ENCODE results near the gene IMP4. TPM values are rescaled to one million over a fixed set of nuclear protein-coding genes. Genes with fewer than 3 reads are reported as not detected.

IMP4 gene
- total and polyA plus RNA-seq, 2 of the 13 experiments (the other 11 are each of a cell fraction or from before 2014, with no cell fraction given), result 142 to 158 TPM

DNA sequence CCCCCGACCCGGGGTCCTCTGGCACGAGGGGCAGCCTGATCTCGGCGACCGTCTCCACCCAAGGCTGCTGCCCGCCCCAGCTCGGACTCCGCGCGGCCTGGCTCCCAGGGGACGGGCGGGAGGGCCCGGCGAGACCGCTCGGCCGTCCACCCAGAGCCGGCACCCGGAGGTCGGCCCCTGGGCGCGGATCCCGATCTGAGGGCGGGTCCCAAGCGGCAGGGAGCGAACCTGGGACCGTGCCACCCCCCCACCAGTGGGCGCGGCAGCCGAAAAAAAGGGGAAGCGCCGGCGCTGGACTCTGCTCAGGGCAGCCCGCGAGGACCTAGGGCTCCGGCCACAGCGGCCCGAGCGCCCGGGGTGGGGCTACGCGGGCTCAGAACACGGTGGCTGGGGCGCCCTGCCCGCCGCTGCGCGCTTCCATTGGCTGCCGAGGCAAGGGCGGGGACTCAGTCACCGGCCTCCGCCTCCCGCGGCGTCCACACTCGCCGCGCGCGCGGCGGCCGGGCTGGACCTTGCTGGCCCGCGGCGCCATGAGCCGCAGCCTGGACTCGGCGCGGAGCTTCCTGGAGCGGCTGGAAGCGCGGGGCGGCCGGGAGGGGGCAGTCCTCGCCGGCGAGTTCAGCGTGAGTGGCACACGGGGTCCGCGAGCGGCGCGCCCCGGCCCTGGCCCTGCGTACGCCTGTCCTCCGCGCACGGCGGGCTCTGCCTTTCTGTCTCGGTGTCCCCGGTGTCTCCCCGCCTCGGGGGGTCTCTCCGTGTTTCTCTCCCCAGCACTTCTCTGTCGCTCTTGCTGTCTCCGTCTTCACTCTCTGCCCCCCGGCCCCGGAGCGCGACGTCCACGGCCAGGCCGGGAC is 13.1 kb downstream of the IMP4 start, which contains the start of gene PTPN18 (continued):
- TF ChIP-seq ONECUT2 (CRISPR knock-in tag; IDR thresholded peaks at IDR 0.05) (no peak), ZBTB38 (CRISPR knock-in tag; IDR thresholded peaks at IDR 0.05) (no peak; the same call in 1 of the 2 replicates), ARID4A (CRISPR knock-in tag; IDR thresholded peaks at IDR 0.05; ENCODE audit: borderline replicate concordance) (peak; percentile 87), U2AF2 (IDR thresholded peaks at IDR 0.05; ENCODE audit: low read depth, low read length) (no peak), ZBTB46 (CRISPR knock-in tag; IDR thresholded peaks at IDR 0.05; ENCODE audit: borderline replicate concordance) (no peak), ZNF766 (CRISPR knock-in tag; IDR thresholded peaks at IDR 0.05; ENCODE audit: borderline replicate concordance) (peak; percentile 55; the same call in 1 of the 2 replicates), SRSF1 (optimal IDR thresholded peaks at IDR 0.05; ENCODE audit: low read depth, low read length) (peak; percentile 79), FOXA1 (IDR thresholded peaks at IDR 0.05) (no peak), FOXA1 (CRISPR knock-in tag; IDR thresholded peaks at IDR 0.05) (no peak), PHF5A (CRISPR knock-in tag; IDR thresholded peaks at IDR 0.05; ENCODE audit: low read depth, unreplicated experiment) (no peak), PRPF4 (IDR thresholded peaks at IDR 0.05; ENCODE audit: low read depth, low read length, poor library complexity, severe bottlenecking) (no peak), ZNF550 (CRISPR knock-in tag; IDR thresholded peaks at IDR 0.05; ENCODE audit: borderline replicate concordance) (0 out of 2 replicates have a peak, but pooled peaks have one; percentile 57), JARID2 (CRISPR knock-in tag; IDR thresholded peaks at IDR 0.05; ENCODE audit: insufficient replicate concordance) (no peak), MATR3 (CRISPR knock-in tag; IDR thresholded peaks at IDR 0.05) (no peak), ZNF180 (CRISPR knock-in tag; IDR thresholded peaks at IDR 0.05; ENCODE audit: borderline replicate concordance, low read depth) (no peak), ZNF3 (CRISPR knock-in tag; IDR thresholded peaks at IDR 0.05) (no peak), ZKSCAN8 (CRISPR knock-in tag; IDR thresholded peaks at IDR 0.05; ENCODE audit: borderline replicate concordance) (no peak), ZNF678 (CRISPR knock-in tag; IDR thresholded peaks at IDR 0.05) (peak; percentile 74; the same call in 1 of the 2 replicates), ZBTB1 (CRISPR knock-in tag; IDR thresholded peaks at IDR 0.05; ENCODE audit: borderline replicate concordance) (no peak)
- TF ChIP-seq, protein P1, sequence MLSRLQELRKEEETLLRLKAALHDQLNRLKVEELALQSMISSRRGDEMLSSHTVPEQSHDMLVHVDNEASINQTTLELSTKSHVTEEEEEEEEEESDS (CRISPR knock-in tag; IDR thresholded peaks at IDR 0.05; ENCODE audit: borderline replicate concordance), result no peak
- TF ChIP-seq, protein P2, sequence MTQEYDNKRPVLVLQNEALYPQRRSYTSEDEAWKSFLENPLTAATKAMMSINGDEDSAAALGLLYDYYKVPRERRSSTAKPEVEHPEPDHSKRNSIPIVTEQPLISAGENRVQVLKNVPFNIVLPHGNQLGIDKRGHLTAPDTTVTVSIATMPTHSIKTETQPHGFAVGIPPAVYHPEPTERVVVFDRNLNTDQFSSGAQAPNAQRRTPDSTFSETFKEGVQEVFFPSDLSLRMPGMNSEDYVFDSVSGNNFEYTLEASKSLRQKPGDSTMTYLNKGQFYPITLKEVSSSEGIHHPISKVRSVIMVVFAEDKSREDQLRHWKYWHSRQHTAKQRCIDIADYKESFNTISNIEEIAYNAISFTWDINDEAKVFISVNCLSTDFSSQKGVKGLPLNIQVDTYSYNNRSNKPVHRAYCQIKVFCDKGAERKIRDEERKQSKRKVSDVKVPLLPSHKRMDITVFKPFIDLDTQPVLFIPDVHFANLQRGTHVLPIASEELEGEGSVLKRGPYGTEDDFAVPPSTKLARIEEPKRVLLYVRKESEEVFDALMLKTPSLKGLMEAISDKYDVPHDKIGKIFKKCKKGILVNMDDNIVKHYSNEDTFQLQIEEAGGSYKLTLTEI (CRISPR knock-in tag; conservative IDR thresholded peaks at IDR 0.05), result no peak
